HUES48 (cell line): ENCODE results near the gene NPAS4.
"Not testable (repeated sequence)": the region's sequence is repeated elsewhere in the genome, so short reads cannot be mapped to it uniquely, and the experiment has no call there.

ENCODE experiments used
- H3K27ac ChIP-seq: one replicate; pipeline ENCODE4 v1.7.0; 2013; ENCODE audit warnings: low read depth, low read length, inconsistent platforms
- H3K27me3 ChIP-seq: 2 replicates; pipeline ENCODE4 v1.6.1; 2013; ENCODE audit warnings: mild to moderate bottlenecking, low read length; ENCODE audit not compliant: control insufficient read depth, insufficient read depth
- H3K36me3 ChIP-seq: 2 replicates; pipeline ENCODE4 v1.6.1; 2013; ENCODE audit warnings: low read length; ENCODE audit not compliant: control insufficient read depth, insufficient read depth
- H3K4me1 ChIP-seq: 2 replicates; pipeline ENCODE4 v1.6.1; 2013; ENCODE audit warnings: mild to moderate bottlenecking, low read length; ENCODE audit not compliant: control insufficient read depth, insufficient read depth
- H3K4me3 ChIP-seq: 2 replicates; pipeline ENCODE4 v1.5.1; 2013; ENCODE audit warnings: mild to moderate bottlenecking, low read depth, low read length
- H3K9ac ChIP-seq: 2 replicates; pipeline ENCODE4 v1.6.1; 2013; ENCODE audit warnings: mild to moderate bottlenecking, low read depth, low read length, moderate library complexity
- H3K9me3 ChIP-seq: 2 replicates; pipeline ENCODE4 v1.6.1; 2013; ENCODE audit warnings: low read length; ENCODE audit not compliant: control insufficient read depth, insufficient read depth

The NPAS4 gene

GRCh38 chr11:66418168-66418985, 2.5 kb upstream of the NPAS4 start:
- Histone ChIP-seq H3K9me3 (no peaks in the 10 kb centered on the region), H3K4me3 (0 out of 2 replicates have a peak overlapping the region, but pooled peaks have one; percentile 21), H3K27me3 (peaks cover 26% of the 10 kb centered on the region), H3K27ac (peak overlapping the region; percentile 70), H3K9ac (no peak overlapping the region), H3K36me3 (no peaks in the 10 kb centered on the region), H3K4me1 (peaks cover 45% of the 10 kb centered on the region)

- Histone ChIP-seq H3K4me1 (peaks cover 40% of the 10 kb centered on the region), H3K27me3 (peaks cover 26% of the 10 kb centered on the region), H3K9me3 (no peaks in the 10 kb centered on the region), H3K27ac (no peak overlapping the region), H3K36me3 (no peaks in the 10 kb centered on the region), H3K9ac (no peak overlapping the region), H3K4me3 (no peak overlapping the region)
Observed at GRCh38 chr11:66418986-66419308, 1.9 kb upstream of the NPAS4 start.

GRCh38 chr11:66419825-66420224, 1.0 kb upstream of the NPAS4 start:
- H3K36me3 ChIP-seq, result no peaks in the 10 kb centered on the region
- H3K9me3 ChIP-seq, result no peaks in the 10 kb centered on the region
- peak overlapping the region; percentile 61 for H3K4me3 ChIP-seq
- H3K4me1 ChIP-seq, result peaks cover 33% of the 10 kb centered on the region
- peaks cover 26% of the 10 kb centered on the region for H3K27me3 ChIP-seq
- H3K27ac ChIP-seq, result no peak overlapping the region
- H3K9ac ChIP-seq, result no peak overlapping the region; the same call in 1 of the 2 replicates

- peaks cover 29% of the 10 kb centered on the region for H3K4me1 ChIP-seq
- no peak overlapping the region for H3K27ac ChIP-seq
- H3K9ac ChIP-seq, result no peak overlapping the region
- H3K36me3 ChIP-seq, result no peaks in the 10 kb centered on the region
- H3K4me3 ChIP-seq, result peak overlapping the region; percentile 61
- no peaks in the 10 kb centered on the region for H3K9me3 ChIP-seq
- H3K27me3 ChIP-seq, result peaks cover 26% of the 10 kb centered on the region
Observed at GRCh38 chr11:66421492-66422205, 814 bp downstream of the NPAS4 start.

- H3K9me3 ChIP-seq, result no peaks in the 10 kb centered on the region
- H3K27me3 ChIP-seq, result peaks cover 1% of the 10 kb centered on the region
Observed at GRCh38 chr11:66426314-66426713, 5.5 kb downstream of the NPAS4 start.

GRCh38 chr11:66428933-66429332, 8.1 kb downstream of the NPAS4 start:
- H3K27me3 ChIP-seq, result no peaks in the 10 kb centered on the region
- H3K27ac ChIP-seq, result no peak overlapping the region
- no peaks in the 10 kb centered on the region for H3K4me1 ChIP-seq
- no peaks in the 10 kb centered on the region for H3K36me3 ChIP-seq
- H3K9ac ChIP-seq, result no peak overlapping the region
- no peak overlapping the region for H3K4me3 ChIP-seq
- H3K9me3 ChIP-seq, result no peaks in the 10 kb centered on the region

More at GRCh38 chr11:66426314-66426713, 5.5 kb downstream of the NPAS4 start:
- no peaks in the 10 kb centered on the region for H3K4me1 ChIP-seq
- H3K4me3 ChIP-seq, result no peak overlapping the region
- no peaks in the 10 kb centered on the region for H3K36me3 ChIP-seq
- H3K27ac ChIP-seq, result no peak overlapping the region
- H3K9ac ChIP-seq, result no peak overlapping the region

GRCh38 chr11:66429983-66430602, 9.3 kb downstream of the NPAS4 start:
- no peaks in the 10 kb centered on the region for H3K9me3 ChIP-seq

GRCh38 chr11:66431287-66431686, 10.5 kb downstream of the NPAS4 start:
- not testable (repeated sequence) for H3K9me3 ChIP-seq, H3K27me3 ChIP-seq, H3K4me3 ChIP-seq, H3K27ac ChIP-seq, H3K4me1 ChIP-seq, H3K9ac ChIP-seq
- H3K36me3 ChIP-seq, result peaks cover 16% of the 10 kb centered on the region

More at GRCh38 chr11:66429983-66430602, 9.3 kb downstream of the NPAS4 start:
- H3K4me1 ChIP-seq, result no peaks in the 10 kb centered on the region
- no peak overlapping the region for H3K27ac ChIP-seq
- no peak overlapping the region for H3K9ac ChIP-seq
- H3K36me3 ChIP-seq, result peaks cover 4% of the 10 kb centered on the region
- no peaks in the 10 kb centered on the region for H3K27me3 ChIP-seq
- no peak overlapping the region for H3K4me3 ChIP-seq

- not testable (repeated sequence) for H3K4me1 ChIP-seq, H3K9me3 ChIP-seq, H3K4me3 ChIP-seq, H3K27me3 ChIP-seq, H3K9ac ChIP-seq, H3K27ac ChIP-seq
- peaks cover 22% of the 10 kb centered on the region for H3K36me3 ChIP-seq
Observed at GRCh38 chr11:66431871-66432329, 11.1 kb downstream of the NPAS4 start.

GRCh38 chr11:66432597-66432996, 11.8 kb downstream of the NPAS4 start:
- no peak overlapping the region for H3K9ac ChIP-seq
- no peaks in the 10 kb centered on the region for H3K27me3 ChIP-seq
- no peak overlapping the region for H3K4me3 ChIP-seq
- peaks cover 25% of the 10 kb centered on the region for H3K36me3 ChIP-seq
- H3K27ac ChIP-seq, result no peak overlapping the region
- no peaks in the 10 kb centered on the region for H3K9me3 ChIP-seq
- no peaks in the 10 kb centered on the region for H3K4me1 ChIP-seq
